ENCODE data around the gene TKTL1.

TKTL1 gene

DNA sequence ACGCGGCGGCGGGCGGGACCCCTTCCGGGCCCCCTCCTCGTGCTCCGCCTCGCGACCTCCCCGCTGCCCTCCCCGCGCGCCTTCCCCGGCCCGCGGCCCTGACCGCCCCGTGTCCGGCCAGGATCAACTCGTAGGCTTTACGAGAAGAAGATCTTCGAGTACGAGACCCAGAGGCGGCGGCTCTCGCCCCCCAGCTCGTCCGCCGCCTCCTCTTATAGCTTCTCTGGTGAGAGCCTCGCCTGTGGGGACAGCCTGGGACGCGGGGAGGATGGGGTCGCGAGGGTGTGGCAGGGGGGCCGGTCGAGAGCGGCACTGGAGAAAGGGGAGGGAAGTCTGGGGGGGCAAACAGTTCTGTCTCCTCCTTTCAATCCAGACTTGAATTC lies 84.0 kb downstream of the TKTL1 start:
- DNase-seq: no peak
